Measurements from ENCODE around the gene PCDHA4.
"Not testable (repeated sequence)": the region's sequence is repeated elsewhere in the genome, so short reads cannot be mapped to it uniquely, and the experiment has no call there.

Gene PCDHA4

GRCh38 chr5:140822281-140822629, 15.4 kb downstream of the PCDHA4 start:
- no peak for DNase-seq

GRCh38 chr5:140822969-140823368, 16.1 kb downstream of the PCDHA4 start:
- DNase-seq, result not testable (repeated sequence)

- DNase-seq, result no peak
These were observed 16.6 kb downstream of the PCDHA4 start for GRCh38 chr5:140823475-140823874.

- no peak for DNase-seq
These were observed 21.0 kb downstream of the PCDHA4 start, which contains the start of gene PCDHA6 for GRCh38 chr5:140827704-140828361. PCDHA6 (plus strand) TSS chr5:140827960; CDS start chr5:140828092, 132 bp downstream.

- DNase-seq, result no peak
These were observed 21.5 kb downstream of the PCDHA4 start for GRCh38 chr5:140828362-140828737.

GRCh38 chr5:140829511-140830501, 22.9 kb downstream of the PCDHA4 start:
- DNase-seq, result not testable (repeated sequence)

- no peak for DNase-seq
These were observed 27.1 kb downstream of the PCDHA4 start, which contains the start of gene PCDHA7 for GRCh38 chr5:140833993-140834392. PCDHA7 (plus strand) TSS chr5:140834269; CDS start chr5:140834384, 115 bp downstream.

GRCh38 chr5:140834439-140835008, 27.7 kb downstream of the PCDHA4 start:
- not testable (repeated sequence) for DNase-seq

- no peak for DNase-seq
These were observed 29.0 kb downstream of the PCDHA4 start for GRCh38 chr5:140835622-140836510.

- DNase-seq, result no peak
These were observed 34.4 kb downstream of the PCDHA4 start, which contains the start of gene PCDHA8 for GRCh38 chr5:140840978-140841962. PCDHA8 (plus strand) TSS chr5:140841187; CDS start chr5:140841322, 135 bp downstream.

- no peak for DNase-seq
These were observed 36.2 kb downstream of the PCDHA4 start for GRCh38 chr5:140842798-140843733.

GRCh38 chr5:140848139-140849102, 41.6 kb downstream of the PCDHA4 start, which contains the start of gene PCDHA9:
PCDHA9 (plus strand) TSS chr5:140848382; CDS start chr5:140848496, 114 bp downstream.
- DNase-seq, result not testable (repeated sequence)

- DNase-seq, result not testable (repeated sequence)
These were observed 43.2 kb downstream of the PCDHA4 start for GRCh38 chr5:140849831-140850634.

- no peak for DNase-seq
These were observed 49.2 kb downstream of the PCDHA4 start, which contains the start of gene PCDHA10 for GRCh38 chr5:140855772-140856674. PCDHA10 (plus strand) TSS chr5:140855897; CDS start chr5:140856049, 152 bp downstream.

GRCh38 chr5:140857177-140857986, 50.5 kb downstream of the PCDHA4 start:
- DNase-seq, result no peak

- no peak for DNase-seq
These were observed 51.0 kb downstream of the PCDHA4 start for GRCh38 chr5:140857987-140858240.

Measured in activated CD4-positive, alpha-beta T cell treated with anti-CD3 and anti-CD28 coated beads, Interleukin-2, amount 50 U/mL, for 1 hour (primary cell).